Metanephros (tissue), 1 donor: ENCODE results near the gene TMEM89. TPM values are rescaled to one million over a fixed set of nuclear protein-coding genes. Genes with fewer than 3 reads are reported as not detected.

Experiments
- total RNA-seq: library from RNA; depleted of rRNA; stranded (reverse); fragments of >200 nt; gene quantifications from one replicate; pipeline ENCODE4 v1.2.3, GENCODE V29; 2014

The TMEM89 gene, protein sequence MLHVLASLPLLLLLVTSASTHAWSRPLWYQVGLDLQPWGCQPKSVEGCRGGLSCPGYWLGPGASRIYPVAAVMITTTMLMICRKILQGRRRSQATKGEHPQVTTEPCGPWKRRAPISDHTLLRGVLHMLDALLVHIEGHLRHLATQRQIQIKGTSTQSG
- total RNA-seq, result not detected

DNA sequence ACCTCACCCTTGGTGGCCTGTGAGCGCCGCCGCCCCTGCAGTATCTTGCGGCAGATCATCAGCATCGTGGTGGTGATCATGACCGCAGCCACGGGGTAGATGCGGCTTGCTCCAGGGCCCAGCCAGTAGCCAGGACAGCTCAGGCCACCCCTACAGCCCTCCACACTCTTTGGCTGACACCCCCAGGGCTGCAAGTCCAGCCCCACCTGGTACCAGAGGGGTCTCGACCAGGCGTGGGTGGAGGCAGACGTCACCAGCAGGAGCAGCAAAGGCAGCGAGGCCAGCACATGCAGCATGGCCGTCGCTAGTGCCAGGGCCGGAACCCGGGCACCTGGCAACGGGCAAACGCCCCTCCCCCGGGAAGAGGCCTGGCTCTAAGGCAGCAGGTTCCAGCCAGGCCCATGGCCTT is at the start of gene TMEM89:
TMEM89 (minus strand) TSS at position 309 of the 409 bp plus-strand sequence; CDS start at position 296, 13 bp downstream.

DNA sequence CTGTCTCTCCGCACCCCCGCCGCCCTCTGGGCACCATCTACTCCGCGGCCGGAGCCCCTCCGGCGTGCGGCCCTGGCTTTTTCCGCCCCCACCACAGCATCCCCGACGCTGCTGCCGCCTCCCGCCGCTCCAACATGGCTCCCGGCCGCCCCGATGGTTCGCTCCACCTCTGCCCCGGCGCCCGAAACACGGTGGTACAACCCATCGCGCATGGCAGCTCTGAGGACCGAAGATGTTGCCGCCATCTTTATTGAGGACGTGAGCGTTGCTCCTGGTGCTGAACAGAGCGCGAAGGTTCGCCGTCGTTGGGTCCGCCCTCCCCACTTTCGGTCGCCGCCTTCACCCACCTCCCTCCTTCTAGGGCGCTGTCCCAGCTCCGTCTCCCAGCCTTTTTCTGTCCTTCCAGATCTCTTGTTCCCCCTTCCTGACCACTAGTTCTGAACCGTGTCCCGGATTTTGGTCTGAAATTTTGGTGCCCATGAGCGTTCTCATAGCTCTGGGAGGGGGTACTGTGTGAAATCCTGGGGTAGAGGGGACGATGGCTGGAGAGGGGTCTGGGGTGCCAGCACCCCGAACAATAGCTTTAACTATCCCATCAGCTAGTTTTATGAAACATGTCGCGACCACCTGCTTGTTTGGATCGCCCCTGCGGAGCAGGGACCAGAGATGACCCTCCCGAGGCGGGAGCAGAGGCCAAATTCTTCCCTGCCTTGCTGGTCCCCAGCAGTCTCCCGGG is 41.4 kb upstream of the TMEM89 start, which contains the start of gene CELSR3:
CELSR3 (minus strand) TSS at position 134 of the 736 bp plus-strand sequence. CDS start 252 bp downstream, outside the sequence.

DNA sequence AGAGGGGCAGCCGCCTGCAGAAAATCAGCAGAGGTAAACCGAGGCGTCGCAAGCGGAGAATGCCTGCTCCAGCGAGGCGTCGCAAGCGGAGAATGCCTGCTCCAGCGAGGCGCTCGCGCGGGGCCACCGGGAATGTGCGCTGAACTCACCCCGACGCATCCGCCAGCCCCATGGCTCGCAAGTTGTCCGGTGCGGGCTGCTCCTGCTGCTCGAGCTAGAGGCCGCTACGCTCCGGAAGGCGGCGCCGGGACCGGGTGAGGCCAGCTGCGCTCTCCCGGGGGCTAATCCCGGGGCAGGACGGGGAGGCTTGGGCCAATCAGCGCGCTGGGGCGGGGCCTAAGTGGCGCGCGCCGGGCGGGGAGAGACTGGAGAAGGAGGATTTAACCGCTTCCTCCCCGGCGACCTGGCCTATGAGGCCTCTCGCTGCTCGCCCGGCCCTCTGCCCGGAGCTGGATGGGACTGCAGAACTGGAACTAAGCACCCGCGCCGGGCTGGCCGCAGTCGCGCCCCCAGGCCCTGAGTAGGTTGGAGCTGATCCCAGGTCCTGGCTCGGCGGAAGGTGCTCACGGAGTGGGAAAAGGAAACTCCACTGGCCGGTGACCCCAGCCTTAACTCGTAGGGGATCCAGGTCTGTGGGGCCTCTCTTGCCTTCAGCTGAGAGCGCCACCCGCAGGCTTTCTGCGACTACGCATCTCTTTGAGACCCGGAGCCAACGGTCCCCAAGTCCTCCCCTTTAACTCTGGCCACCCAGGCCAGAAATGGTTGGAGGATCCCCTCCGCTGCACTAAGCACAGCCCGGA is 13.9 kb upstream of the TMEM89 start, which contains the start of gene SLC26A6:
SLC26A6 (minus strand) TSS at position 240 of the 800 bp plus-strand sequence; CDS start at position 172, 68 bp downstream.

DNA sequence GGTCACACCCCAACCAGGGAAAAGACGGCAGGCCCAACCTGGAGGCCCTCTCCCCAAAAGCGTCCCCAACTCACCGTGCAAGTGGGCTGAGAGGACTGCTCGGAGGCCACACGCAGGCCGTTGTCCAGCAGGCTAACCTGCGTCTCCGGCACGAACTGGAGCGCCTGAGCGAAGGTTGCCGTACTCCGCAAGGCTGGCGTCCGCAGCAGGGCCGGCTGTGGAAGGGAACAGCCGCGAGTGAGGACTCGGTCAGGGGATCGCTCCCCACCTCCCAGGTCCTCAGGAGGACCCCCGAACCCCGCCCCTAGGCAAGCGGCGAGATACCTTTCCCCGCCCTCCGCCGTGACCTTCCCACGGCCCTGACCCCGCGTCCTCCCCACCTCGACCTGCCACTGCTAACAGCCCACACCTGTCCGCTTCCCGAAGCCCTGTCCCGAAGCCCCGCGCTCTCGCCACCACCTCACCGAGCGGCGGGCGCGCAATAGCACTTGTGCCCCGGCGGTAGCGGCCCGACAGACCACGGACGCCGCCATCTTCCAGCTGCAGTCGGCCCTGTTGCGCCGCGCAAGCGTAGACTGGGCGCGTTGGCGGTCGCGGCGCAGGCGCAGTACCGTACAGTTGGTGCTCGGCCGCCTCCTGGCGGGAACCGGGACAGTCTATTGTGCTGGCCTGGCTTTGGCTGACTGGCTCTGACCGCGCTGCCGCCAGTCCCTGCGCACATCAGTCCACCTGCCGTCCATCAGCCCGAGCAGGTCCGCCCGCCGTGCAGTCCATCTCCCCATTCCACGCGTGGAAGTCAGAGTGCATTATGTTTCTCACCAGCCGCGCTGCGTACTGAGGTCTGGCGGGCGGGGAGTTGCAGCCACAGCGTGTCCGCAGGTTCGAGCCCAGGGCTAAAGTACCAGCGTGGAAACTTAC is 12.2 kb downstream of the TMEM89 start, which contains the start of gene UQCRC1:
UQCRC1 (minus strand) TSS at position 559 of the 918 bp plus-strand sequence; CDS start at position 533, 26 bp downstream.

DNA sequence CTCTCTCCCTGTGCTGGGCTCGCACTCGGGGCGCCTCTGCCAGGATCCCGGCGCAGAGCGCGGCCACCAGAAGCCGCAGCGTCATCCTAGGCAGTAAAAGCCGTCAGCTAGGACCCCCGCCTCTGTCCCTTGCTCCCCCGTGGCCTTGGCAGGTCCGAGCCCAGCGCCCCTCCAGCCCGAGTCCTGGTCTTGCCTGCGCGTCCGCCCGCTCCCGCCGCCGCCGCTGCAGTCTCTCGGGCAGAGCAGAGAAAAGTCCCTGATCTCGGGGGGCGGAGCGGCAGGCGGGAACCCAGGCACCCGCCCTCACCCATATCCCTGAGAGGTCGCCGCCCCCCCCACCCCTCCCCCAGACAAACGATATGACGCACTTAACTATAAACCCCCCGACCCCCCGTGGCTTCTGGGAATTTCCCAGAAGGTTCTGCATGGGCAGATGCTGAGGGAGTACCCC is 26.5 kb downstream of the TMEM89 start, which contains the start of gene COL7A1:
COL7A1 (minus strand) TSS at position 255 of the 451 bp plus-strand sequence; CDS start at position 85, 170 bp downstream.

Other genes starting within 250 kb of the TMEM89 start
- 0.23 TPM for gene FBXW12, start 249.6 kb downstream of the TMEM89 start, total RNA-seq
- 202 TPM for gene PLXNB1, start 191.7 kb downstream of the TMEM89 start, total RNA-seq
- 18.6 TPM for gene CCDC51, start 181.7 kb downstream of the TMEM89 start, total RNA-seq
- 106 TPM for gene TMA7, start 181.5 kb downstream of the TMEM89 start, total RNA-seq
- gene ATRIP, start 175.0 kb downstream of the TMEM89 start, total RNA-seq, result 5.8 TPM
- 67.4 TPM for gene SHISA5, start 117.6 kb downstream of the TMEM89 start, total RNA-seq
- gene PFKFB4, start 65.0 kb downstream of the TMEM89 start, total RNA-seq, result 8.2 TPM
- gene UCN2, start 58.0 kb downstream of the TMEM89 start, total RNA-seq, result 0.29 TPM
- gene COL7A1, start 26.4 kb downstream of the TMEM89 start, total RNA-seq, result 27.4 TPM
- gene UQCRC1, start 12.1 kb downstream of the TMEM89 start, total RNA-seq, result 253 TPM
- gene SLC26A6, start 13.7 kb upstream of the TMEM89 start, total RNA-seq, result 25.6 TPM
- gene CELSR3, start 41.1 kb upstream of the TMEM89 start, total RNA-seq, result 0.70 TPM
- 19.3 TPM for gene NCKIPSD, start 64.1 kb upstream of the TMEM89 start, total RNA-seq
- 111 TPM for gene IP6K2, start 95.5 kb upstream of the TMEM89 start, total RNA-seq
- gene PRKAR2A, start 226.1 kb upstream of the TMEM89 start, total RNA-seq, result 24.2 TPM